ENCODE results near the gene SLC22A31.

GRCh38 chr16:89233678-89234490 is 33.5 kb upstream of the SLC22A31 start:
- TF ChIP-seq CTCF (conservative IDR thresholded peaks at IDR 0.05; ENCODE audit: low read depth, low read length) (no peak), EZH2 (IDR thresholded peaks at IDR 0.05; ENCODE audit: low read length, unreplicated experiment) (no peak), EZH2phosphoT487 (IDR thresholded peaks at IDR 0.05; ENCODE audit: borderline replicate concordance, low read length) (no peak)
